Measurements from ENCODE around the gene NR1H4. TPM values are rescaled to one million over a fixed set of nuclear protein-coding genes. Genes with fewer than 3 reads are reported as not detected.

The NR1H4 gene
- total and polyA plus RNA-seq, 9 of the 15 experiments (the other 6 are each of a cell fraction or from before 2014, with no cell fraction given), result 0.03 TPM; not detected in 8

GRCh38 chr12:100435957-100436356 is 37.7 kb upstream of the NR1H4 start:
- H3K4me1 ChIP-seq (replicated peaks in 1 of 2; ENCODE audit: control insufficient read depth in 2 of 2, insufficient read depth in 2 of 2, low read length in 2 of 2), result peaks cover 0 to 17% of the 10 kb centered on the region in 2 experiments; a peak in 3 of 5 replicates
- H3K4me2 ChIP-seq (ENCODE audit: insufficient read depth, low read length), result no peak overlapping the region
- ChIA-PET CTCF (ENCODE audit: low intra/inter-chr PET ratio) (no interaction called here), POLR2A (no interaction called here)
- no peaks in the 10 kb centered on the region for H3K27me3 ChIP-seq (ENCODE audit: control insufficient read depth in 2 of 2, insufficient read depth in 2 of 2, low read length in 2 of 2)
- no peak overlapping the region for H3K9ac ChIP-seq (ENCODE audit: insufficient read depth in 1 of 2, low read depth in 2 of 2, low read length in 2 of 2)
- H3K9me3 ChIP-seq (replicated peaks; ENCODE audit: control insufficient read depth, insufficient read depth, low read depth, low read length), result no peaks in the 10 kb centered on the region
- no peak for FAIRE-seq
- intact Hi-C loops (cut with micrococcal nuclease) (no loop called here), in situ Hi-C loops (cut with MboI) (no loop called here)
- H4K20me1 ChIP-seq (replicated peaks; ENCODE audit: control insufficient read depth, insufficient read depth, low read length), result no peaks in the 10 kb centered on the region
- H3K36me3 ChIP-seq (ENCODE audit: control insufficient read depth, insufficient read depth, low read length), result no peaks in the 10 kb centered on the region
- H3K79me2 ChIP-seq (ENCODE audit: control insufficient read depth, insufficient read depth, low read length), result no peaks in the 10 kb centered on the region
- 32% methylated on average over 2 of the region's 2 CpGs for WGBS (ENCODE audit: insufficient coverage, low coverage, missing lambda C conversion rate)
- ATAC-seq, result no peak
- no peak overlapping the region for H2AFZ ChIP-seq (ENCODE audit: low read depth, low read length)
- no peaks in the 10 kb centered on the region for H3K9me1 ChIP-seq (ENCODE audit: control insufficient read depth, insufficient read depth, low read length)
- no peak for DNase-seq (ENCODE audit: extremely low read depth in 1 of 4, low spot score in 3 of 4)
- H3K4me3 ChIP-seq, result no peak overlapping the region
- no peak for TF ChIP-seq AFF4 (CRISPR knock-in tag; IDR thresholded peaks at IDR 0.05)
- BruUV-seq (replicated peaks), result no TSS peak
- no peak overlapping the region for H3K27ac ChIP-seq (ENCODE audit: extremely low read depth, low read depth, low read length)

All from K562 (cell line).